Smooth muscle cell of the pulmonary artery (primary cell): ENCODE measurements around the gene GJB3. TPM values are rescaled to one million over a fixed set of nuclear protein-coding genes. Genes with fewer than 3 reads are reported as not detected.

ENCODE experiments used
- total RNA-seq: library from RNA; depleted of rRNA; stranded (reverse); fragments of >200 nt; gene quantifications from 2 replicates; pipeline ENCODE4 v1.2.3, GENCODE V29; 2014

The GJB3 gene
- total RNA-seq = 0.07 TPM in 1 of 2 replicates, not detected in the other

DNA sequence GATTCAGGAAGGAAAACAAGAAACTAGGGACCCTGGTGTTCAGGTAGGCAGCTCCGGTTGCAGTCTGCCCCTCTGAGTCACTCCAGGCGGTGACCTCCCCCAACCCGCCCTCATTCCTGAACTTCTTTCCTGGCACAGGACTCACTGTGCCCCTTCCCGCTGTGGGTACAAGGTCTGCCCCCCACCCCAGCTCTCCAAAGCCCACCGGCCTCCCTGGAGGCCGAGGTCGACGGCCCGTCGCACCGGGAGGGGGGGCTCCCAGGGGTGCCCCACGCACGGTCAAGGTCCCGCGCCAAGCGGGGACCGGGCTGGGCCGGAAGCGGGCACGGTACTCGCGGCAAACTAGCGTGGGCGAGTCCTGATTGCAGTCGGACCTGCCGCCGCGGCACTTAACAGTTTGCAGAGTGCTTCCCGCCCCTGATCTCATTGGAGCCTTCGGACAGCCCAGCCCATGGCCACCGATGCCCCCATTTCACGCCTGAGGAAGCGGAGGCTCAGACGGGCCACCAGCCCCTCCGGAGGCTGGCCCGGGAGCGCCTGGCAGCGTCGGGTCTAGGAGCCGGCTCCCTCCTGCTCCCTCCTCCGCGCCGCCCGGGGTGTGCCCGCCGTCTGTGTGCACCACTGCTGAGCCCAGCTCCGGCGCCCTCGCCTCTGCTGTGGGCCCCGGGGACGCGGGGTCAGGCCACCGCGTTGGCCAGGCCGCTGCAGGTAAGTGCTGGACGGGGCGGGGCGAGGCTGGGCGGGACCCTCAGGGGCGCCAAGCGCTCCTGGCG lies at the start of gene GJB3:
GJB3 (plus strand) TSS at position 144 of the 773 bp plus-strand sequence. CDS start 3,549 bp downstream, outside the sequence.

GRCh38 chr1:34754964-34755637 lies 25.9 kb upstream of the GJB3 start, which contains the start of gene GJB5:
Gene GJB5 (plus strand): TSS chr1:34755047. CDS start chr1:34757331, 2,284 bp downstream.

DNA sequence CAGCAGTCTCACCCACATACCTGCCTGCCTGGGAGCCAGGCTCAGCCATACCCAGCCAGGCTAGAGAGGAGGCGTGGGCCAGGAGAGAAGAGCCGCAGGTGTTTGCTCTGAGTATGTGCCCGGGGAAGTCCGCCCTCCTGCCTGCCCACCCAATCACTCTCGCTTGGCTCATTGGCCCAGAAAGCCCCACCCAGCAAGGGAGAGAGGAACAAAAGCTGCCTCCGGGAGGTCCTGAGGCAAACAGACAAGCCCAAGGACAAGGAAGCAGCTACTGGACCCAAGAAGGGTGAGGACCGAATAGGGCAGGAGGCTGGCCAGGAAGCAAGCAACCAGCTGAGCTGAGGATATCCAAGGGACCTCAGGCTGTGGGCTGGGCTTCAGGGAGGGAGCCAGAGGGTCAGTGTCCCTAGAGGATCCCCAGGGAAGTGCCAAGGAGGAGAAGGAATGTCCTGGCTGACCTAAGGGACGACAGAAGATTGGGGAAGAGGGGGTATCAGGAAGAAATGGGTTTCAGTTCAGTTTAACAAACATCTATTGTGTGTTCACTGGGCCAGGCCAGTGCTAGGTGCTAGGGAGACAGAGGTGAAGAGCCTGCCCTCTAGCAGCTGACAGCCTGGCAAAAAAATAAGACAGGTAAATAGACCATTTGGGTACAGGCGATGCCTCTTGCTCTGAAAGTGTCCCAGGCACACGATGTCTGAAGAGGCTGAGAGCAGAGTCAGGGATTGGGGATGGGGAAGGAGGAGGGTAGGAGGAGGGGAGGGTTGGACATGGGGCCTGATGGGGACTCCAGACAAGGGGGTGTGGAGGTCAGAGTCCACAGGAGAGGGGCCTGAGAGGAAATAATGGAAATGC lies 21.3 kb upstream of the GJB3 start, which contains the start of gene GJB4:
GJB4 (plus strand) TSS at position 238 of the 855 bp plus-strand sequence. CDS start 1,515 bp downstream, outside the sequence.

DNA sequence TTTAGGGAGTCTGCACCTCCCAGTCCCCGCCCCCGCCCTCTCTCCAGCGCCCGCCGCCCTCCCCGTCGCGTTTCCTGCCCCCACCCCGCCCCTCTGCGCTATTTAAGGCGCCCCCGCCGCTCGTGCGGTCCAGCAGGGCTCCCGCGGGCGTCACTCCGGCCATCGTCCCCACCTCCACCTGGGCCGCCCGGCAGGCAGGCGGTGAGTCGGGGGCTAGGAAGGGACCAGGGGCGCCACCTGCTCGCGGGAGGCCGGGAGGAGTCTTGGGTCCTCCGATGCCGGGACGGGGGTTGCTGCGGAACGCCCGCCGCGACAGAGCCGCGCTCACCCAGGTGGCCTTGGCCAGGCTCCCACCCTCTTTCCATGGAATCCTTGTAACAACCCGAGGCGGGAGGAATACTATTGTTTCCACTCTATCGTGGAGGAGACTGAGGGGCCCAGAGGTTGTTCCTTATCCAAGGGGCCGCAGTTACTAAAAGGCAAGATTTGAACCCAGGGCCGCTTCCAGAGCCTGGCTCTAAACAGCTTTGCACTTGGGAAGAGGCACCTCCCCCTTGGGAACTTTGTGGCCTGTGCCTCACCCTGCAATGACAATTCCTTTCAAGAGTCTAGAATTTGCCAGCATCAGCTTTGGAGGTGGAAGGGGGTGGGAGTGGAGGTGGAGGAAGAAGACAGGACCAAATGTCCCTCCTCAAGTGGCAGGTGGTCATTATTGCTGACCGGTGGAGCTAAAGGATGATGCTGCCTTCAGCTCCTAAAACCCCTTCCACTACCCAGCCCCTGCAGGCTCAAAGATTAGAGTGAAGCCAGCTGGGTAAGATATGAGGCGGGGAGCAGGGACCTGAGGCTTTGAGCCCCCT lies 12.1 kb downstream of the GJB3 start, which contains the start of gene GJA4:
GJA4 (plus strand) TSS at position 132 of the 860 bp plus-strand sequence. CDS start 1,215 bp downstream, outside the sequence.

Other genes with a start within 250 kb of the GJB3 start
- not detected in 2 replicates for gene GJB5, start 26.2 kb upstream of the GJB3 start, total RNA-seq
- not detected in 2 replicates for gene GJB4, start 21.5 kb upstream of the GJB3 start, total RNA-seq
- 0.50 and 0.52 TPM in 2 replicates for gene GJA4, start 11.8 kb downstream of the GJB3 start, total RNA-seq
- gene SMIM12, start 78.5 kb downstream of the GJB3 start, total RNA-seq = 23.3 and 29.7 TPM in 2 replicates
- gene DLGAP3, start 148.4 kb downstream of the GJB3 start, total RNA-seq = 0.07 TPM in 1 of 2 replicates, not detected in the other
- 35.1 and 35.3 TPM in 2 replicates for gene TMEM35B, start 204.1 kb downstream of the GJB3 start, total RNA-seq